Stimulated activated CD8-positive, alpha-beta memory T cell treated with anti-CD3 and anti-CD28 coated beads, Interleukin-2, amount 100 ng/mL, for 1 hour (primary cell): ENCODE measurements around the gene CEP83.

Experiments
- DNase-seq, 2 donors: peaks; one replicate each; pipeline ENCODE4 v3.0.0-alpha.2; 2020; ENCODE audit warnings: low read depth in 2 of 2

The CEP83 gene

GRCh38 chr12:94269316-94269999, 190.2 kb downstream of the CEP83 start:
- no peak for DNase-seq

- no peak for DNase-seq
Measured at GRCh38 chr12:94267921-94268471, 191.7 kb downstream of the CEP83 start.

DNA sequence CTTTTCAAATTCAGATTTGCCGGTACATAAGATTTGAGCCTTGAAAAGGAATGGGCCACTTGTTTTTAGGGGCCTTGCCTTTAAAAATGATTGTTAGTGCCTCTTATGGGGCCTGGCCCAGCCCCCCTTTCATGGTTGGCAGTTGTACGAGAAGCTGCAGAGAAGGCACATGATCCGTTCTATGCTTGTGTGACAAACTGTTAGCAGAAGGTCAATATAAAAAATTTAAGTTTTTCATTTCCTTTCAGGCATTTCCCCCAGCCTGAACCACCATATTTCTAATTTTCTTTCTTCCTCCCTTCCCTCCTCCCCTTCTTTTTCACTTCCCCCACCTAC, 192.2 kb downstream of the CEP83 start:
- DNase-seq: no peak

GRCh38 chr12:94266796-94267536, 192.7 kb downstream of the CEP83 start:
- no peak for DNase-seq

- no peak for DNase-seq
Measured at GRCh38 chr12:94265966-94266745, 193.5 kb downstream of the CEP83 start.

DNA sequence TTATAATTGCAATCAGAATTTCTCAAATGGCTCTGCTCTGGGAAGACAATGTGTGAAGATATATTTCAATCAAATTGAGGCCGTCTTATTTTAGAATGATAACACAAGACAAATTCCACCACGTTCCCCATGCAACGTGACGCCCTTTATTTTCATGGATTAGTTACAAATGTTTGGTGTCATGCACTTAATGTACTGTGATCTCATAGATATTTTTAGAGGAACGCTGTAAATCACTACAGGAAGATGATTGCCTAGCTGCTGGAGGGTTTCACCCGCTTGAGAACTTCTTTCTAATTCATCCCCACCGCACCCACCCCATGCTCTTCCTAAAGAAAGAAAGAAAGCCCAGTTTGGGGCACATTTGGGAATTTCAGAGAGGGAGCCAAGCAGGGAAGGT, 194.1 kb downstream of the CEP83 start:
- DNase-seq: no peak

- no peak for DNase-seq
Measured at GRCh38 chr12:94264736-94265485, 194.8 kb downstream of the CEP83 start.

- DNase-seq: no peak
Measured at GRCh38 chr12:94263905-94264561, 195.6 kb downstream of the CEP83 start.

GRCh38 chr12:94263011-94263811, 196.5 kb downstream of the CEP83 start:
- peak; percentile 18 to 31 for DNase-seq

- peak; percentile 50 to 51 for DNase-seq
Measured at GRCh38 chr12:94262228-94263010, 197.2 kb downstream of the CEP83 start.

DNA sequence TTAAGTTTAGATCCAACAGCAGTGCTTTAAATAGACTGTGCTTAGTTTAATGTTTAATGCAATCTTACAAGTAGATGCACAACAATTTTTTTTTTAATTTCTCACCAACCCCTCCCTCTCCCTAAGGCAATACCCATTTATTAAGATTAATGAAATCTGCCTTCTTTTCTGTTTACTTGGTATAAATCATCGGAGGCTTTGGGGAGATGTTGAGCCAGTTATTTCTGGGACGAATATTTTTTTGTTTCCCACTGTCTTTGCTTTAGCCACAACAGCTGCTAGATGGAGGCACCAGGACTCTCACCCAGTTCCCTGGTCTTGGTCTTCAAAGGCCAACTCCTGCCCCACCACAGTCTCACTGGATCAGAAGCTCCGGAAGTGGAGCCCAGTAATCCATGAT, 197.9 kb downstream of the CEP83 start:
- no peak for DNase-seq

- DNase-seq: no peak
Measured at GRCh38 chr12:94261119-94261518, 198.5 kb downstream of the CEP83 start.

- DNase-seq: no peak
Measured at GRCh38 chr12:94260717-94261116, 198.9 kb downstream of the CEP83 start.

DNA sequence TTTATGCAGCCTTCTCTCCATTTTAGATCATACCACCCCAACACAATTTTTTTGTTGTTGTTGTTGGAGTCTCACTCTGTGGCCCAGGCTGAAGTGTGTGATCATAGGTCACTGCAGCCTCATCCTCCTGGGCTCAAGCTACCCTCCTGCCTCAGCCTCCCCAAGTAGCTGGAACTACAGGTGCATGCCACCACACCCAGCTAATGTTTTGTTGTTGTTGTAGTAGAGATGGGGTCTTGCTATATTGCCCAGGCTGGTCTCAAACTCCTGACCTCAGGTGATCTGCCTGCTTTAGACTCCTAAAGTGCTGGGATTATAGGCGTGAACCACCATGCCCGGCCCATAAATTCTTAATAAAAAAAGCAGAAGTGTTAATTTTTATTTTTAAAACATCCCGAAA, 199.7 kb downstream of the CEP83 start:
- DNase-seq: no peak

GRCh38 chr12:94258593-94258992, 201.1 kb downstream of the CEP83 start:
- DNase-seq: no peak
